GM21576 (cell line): ENCODE results near the gene NLN.
"Not testable (repeated sequence)": the region's sequence is repeated elsewhere in the genome, so short reads cannot be mapped to it uniquely, and the experiment has no call there.

Experiments used
- ATAC-seq: cut with Tn5 transposase; IDR thresholded peaks from one replicate; pipeline ENCODE4 v1.9.1; 2021; ENCODE audit warnings: mild to moderate bottlenecking, moderate library complexity; ENCODE audit not compliant: unreplicated experiment

NLN gene

GRCh38 chr5:65828022-65828896, 106.3 kb downstream of the NLN start:
- ATAC-seq = no peak

DNA sequence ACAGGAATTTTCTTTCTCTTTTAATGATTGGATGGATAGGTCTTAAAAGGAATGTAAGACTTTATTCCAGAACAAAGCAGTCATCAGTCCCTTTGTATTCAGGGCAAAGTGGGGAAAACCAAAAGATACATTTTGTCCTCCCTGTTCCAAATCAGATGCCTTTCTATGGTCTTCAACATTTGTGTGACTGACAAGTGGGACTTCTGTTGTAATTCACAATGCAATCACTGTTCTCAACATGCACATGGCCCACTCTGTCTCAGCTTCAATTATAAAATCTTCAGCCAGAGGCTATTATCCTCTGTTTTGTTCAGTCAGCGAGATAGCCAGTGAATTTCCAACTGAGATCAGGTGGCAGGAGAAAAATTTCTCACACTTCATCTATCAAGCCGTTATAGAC, 108.9 kb downstream of the NLN start:
- no peak for ATAC-seq

- no peak for ATAC-seq
These were observed 109.3 kb downstream of the NLN start for GRCh38 chr5:65831276-65831675.

GRCh38 chr5:65832152-65832551, 110.1 kb downstream of the NLN start:
- ATAC-seq = no peak

DNA sequence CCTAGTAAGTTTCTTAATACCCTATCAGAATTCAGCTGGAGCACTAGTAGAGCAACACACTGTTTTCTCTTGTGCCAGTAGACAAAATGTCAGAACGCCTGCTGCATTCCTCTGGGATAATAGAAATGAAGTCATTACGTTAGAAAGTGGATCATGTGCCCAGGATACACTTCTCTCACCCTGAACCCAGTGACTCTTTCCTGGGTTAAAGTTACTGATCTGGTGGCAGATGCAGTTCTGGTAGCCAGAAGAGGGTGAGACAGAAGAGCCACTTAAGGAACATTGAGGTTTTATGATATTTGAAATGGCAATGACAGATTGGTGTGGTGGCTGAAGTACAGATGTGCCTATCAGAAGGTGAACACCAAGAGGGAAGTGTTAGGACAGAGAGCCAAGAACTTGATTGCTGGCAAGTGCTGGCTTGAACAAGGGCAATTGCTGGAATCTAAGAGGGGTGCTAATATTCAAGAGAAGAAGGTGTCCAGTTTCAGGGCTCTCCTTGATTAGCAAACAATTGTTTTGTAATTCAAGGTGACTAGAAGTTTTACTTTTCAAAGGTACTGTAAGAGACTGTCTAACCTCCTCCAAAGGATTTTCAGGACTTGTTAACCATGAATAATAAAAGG, 110.7 kb downstream of the NLN start:
- ATAC-seq = no peak

DNA sequence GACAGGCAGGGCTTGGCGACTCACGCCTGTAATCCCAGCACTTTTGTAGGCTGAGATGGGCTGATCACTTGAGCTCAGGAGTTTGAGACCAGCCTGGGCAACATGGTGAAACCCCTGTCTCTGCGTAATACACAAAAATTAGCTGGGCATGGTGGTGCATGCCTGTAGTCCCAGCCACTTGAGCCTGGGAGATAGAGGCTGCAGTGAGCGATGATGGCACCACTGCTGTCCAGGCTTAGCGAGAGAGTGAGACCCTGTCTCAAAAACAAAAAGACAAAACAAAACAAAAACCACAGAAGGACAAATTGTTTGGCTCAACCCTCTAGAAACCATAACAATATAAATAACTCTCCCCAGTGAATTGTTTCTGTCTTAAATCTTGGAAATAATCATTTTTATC, 111.8 kb downstream of the NLN start:
- ATAC-seq = no peak

DNA sequence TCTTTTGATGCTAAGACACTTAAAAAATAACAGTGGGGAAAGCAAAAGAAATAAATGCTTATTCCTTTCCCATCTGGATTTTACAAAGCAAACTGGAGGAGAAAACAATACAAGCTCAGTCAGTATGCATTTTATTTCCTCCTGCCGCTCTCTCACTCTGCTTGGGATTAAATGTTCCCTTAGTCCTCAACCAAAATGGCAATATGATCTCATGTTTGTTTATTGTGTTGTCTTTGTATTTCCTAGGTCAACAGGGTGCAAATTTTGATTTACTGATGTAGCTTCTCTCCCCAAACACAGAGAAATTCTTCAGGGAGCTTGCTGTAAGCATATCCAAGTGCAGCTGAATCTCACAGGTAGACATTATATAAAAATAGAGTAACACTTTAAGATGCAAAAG, 112.3 kb downstream of the NLN start:
- ATAC-seq = no peak

GRCh38 chr5:65835191-65835590, 113.2 kb downstream of the NLN start:
- ATAC-seq = no peak

DNA sequence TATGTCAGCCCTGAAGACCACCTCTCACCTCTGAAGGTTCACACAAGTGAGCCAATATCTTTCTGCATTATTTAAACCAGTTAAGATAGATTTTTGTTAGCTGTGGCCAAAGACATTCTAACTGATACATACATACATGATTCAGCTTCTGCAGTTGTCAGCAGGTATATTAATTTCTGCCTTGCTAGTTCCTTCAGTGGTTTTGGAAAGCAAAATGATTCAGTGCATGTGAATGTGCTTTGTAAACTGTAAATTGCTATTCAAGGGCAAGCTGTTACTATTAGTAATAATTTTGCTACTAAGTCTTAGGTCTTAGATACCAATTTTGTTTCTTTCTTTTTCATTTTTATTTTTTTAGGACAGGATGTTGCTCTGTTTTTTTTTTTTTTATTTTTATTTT, 115.1 kb downstream of the NLN start:
- ATAC-seq = no peak

DNA sequence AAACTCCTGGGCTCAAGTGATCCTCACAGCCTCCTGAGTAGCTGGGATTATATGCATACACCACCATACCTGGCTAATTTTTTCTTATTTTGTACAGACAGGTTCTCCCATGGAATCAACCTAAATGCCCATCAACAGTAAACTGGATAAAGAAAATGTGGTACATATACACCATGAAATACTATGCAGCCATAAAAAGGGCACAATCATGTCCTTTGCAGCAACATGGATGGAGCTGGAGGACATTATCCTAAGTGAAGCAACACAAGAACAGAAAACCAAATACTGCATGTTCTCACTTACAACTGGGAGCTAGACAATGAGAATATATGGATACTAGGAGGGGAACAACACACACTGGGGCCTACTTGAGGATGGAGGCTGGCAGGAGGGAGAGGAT, 117.2 kb downstream of the NLN start:
- ATAC-seq = not testable (repeated sequence)

- no peak for ATAC-seq
These were observed 118.1 kb downstream of the NLN start for GRCh38 chr5:65840071-65840470.

GRCh38 chr5:65844763-65845162, 122.8 kb downstream of the NLN start:
- not testable (repeated sequence) for ATAC-seq

DNA sequence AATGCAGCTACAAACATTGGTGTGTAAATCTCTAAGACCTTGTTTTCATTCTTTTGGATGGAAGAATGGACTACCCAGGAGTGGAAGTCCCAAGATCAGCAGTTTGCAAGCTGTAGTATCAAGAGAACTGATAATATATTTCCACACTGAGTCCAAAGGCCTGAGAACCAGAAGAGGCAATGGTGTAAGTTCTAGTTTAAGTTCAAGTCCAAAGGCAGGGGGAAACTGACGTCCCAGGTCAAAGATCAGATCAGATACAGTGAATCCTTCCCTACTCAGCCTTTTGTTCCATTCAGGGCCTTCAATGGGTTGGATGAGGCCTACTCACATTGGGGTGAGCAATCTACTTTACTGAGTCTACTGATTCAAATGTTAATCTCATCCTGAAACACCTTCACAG, 124.1 kb downstream of the NLN start:
- ATAC-seq = no peak

DNA sequence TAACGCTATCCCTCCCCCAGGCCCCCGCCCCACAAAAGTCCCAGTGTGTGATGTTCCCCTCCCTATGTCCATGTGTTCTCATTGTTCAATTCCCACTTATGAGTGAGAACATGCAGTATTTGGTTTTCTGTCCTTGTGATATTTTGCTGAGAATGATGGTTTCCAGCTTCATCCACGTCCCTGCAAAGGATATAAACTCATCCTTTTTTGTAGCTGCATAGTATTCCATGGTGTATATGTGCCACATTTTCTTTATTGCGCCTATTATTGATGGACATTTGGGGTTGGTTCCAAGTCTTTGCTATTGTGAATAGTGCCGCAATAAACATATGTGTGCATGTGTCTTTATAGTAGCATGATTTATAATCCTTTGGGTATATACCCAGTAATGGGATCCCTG, 125.0 kb downstream of the NLN start:
- ATAC-seq = not testable (repeated sequence)

- ATAC-seq = not testable (repeated sequence)
These were observed 127.9 kb downstream of the NLN start for GRCh38 chr5:65849918-65850317.

DNA sequence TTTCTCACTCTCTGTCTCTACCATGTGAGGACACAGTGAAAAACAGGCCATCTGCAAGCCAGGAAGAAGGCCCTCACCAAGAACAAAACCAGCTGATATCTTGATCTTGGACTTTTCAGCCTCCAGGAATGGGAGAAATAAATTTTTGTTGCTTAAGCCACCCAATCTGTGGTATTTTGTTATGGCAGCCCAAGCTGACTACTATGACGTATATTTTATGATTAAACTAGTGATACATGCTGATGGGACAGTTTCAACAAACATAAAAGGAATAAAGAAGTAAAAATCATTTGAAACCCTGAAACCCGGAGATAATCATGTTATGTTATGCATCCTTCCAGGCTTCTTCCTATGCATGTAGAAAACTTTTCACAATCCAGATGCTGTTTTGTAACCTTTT, 132.9 kb downstream of the NLN start:
- ATAC-seq = no peak

GRCh38 chr5:65855766-65856315, 133.8 kb downstream of the NLN start:
- ATAC-seq = no peak

GRCh38 chr5:65856520-65856919, 134.5 kb downstream of the NLN start:
- no peak for ATAC-seq

GRCh38 chr5:65858316-65858715, 136.3 kb downstream of the NLN start:
- no peak for ATAC-seq

DNA sequence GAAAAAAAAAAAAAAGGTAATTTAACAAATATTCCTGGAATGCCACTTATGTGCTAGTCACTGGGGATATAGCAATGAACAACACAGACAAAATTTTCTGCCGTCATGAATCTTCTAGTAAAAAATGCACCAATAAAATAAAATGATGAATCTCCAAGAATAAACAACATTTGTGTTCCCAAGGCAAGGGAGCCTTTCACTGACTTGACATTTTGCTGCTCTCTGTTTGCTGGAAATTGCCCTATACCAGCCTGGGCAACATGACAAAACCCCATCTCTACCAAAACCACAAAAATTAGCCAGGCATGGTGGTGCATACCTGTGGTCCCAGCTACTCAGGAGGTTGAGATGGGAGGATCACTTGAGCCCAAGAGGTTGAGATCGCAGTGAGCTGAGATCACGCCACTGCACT, 139.8 kb downstream of the NLN start:
- no peak for ATAC-seq

- ATAC-seq = no peak
These were observed 140.4 kb downstream of the NLN start for GRCh38 chr5:65862384-65862783.

GRCh38 chr5:65863747-65864146, 141.7 kb downstream of the NLN start:
- ATAC-seq = no peak
